Mesenchymal stem cell (in vitro differentiated cells and primary cell): Measurements from ENCODE around the gene KIF6.
A peak's percentile ranks its signal among the peaks of the same experiment; 100 is the strongest.

Source experiments
- DNase-seq: peaks from one replicate; pipeline ENCODE4 v3.0.0-alpha.2; 2013
- H2AFZ ChIP-seq: one replicate; pipeline ENCODE4 v1.6.1; 2013; ENCODE audit warnings: low read depth, mild to moderate bottlenecking, control low read depth, inconsistent platforms, low read length, moderate library complexity
- H2AK5ac ChIP-seq: 2 replicates; pipeline ENCODE4 v1.6.1; 2013; ENCODE audit warnings: low read length, moderate library complexity, mild to moderate bottlenecking, inconsistent platforms; ENCODE audit not compliant: severe bottlenecking
- H2BK120ac ChIP-seq: one replicate; pipeline ENCODE4 v1.6.1; 2013; ENCODE audit warnings: low read depth, mild to moderate bottlenecking, inconsistent platforms, low read length, moderate library complexity
- H2BK12ac ChIP-seq, 2 experiments: one replicate each; pipeline ENCODE4 v1.6.1; 2013; ENCODE audit warnings: inconsistent platforms in 2 of 2, low read length in 2 of 2, mild to moderate bottlenecking in 2 of 2, moderate library complexity in 2 of 2, control low read depth in 1 of 2
- H2BK15ac ChIP-seq: one replicate; pipeline ENCODE4 v1.6.1; 2013; ENCODE audit warnings: mild to moderate bottlenecking, low read depth, inconsistent platforms; ENCODE audit not compliant: poor library complexity, severe bottlenecking
- H2BK5ac ChIP-seq: 2 replicates; pipeline ENCODE4 v1.6.1; 2013; ENCODE audit warnings: low read depth, mild to moderate bottlenecking, low read length, control low read depth, inconsistent platforms; ENCODE audit not compliant: poor library complexity, severe bottlenecking
- H3K14ac ChIP-seq, 2 experiments: one replicate each; pipeline ENCODE4 v1.6.1; 2013; ENCODE audit warnings: inconsistent platforms in 2 of 2, low read length in 2 of 2, control low read depth in 1 of 2, mild to moderate bottlenecking in 1 of 2, moderate library complexity in 1 of 2
- H3K18ac ChIP-seq, 2 experiments: one replicate each; pipeline ENCODE4 v1.6.1; 2013; ENCODE audit warnings: inconsistent platforms in 2 of 2, low read length in 2 of 2, control low read depth in 1 of 2, low read depth in 1 of 2, mild to moderate bottlenecking in 1 of 2
- H3K23ac ChIP-seq, 2 experiments: one replicate each; pipeline ENCODE4 v1.6.1; 2013; ENCODE audit warnings: inconsistent platforms in 2 of 2, low read length in 2 of 2, mild to moderate bottlenecking in 2 of 2, moderate library complexity in 2 of 2, control low read depth in 1 of 2
- H3K27ac ChIP-seq: 2 replicates; pipeline ENCODE4 v1.5.1; 2013; ENCODE audit warnings: mild to moderate bottlenecking, moderate library complexity, low read length, control low read depth, inconsistent platforms; ENCODE audit not compliant: poor library complexity, severe bottlenecking
- H3K27me3 ChIP-seq, 2 experiments: 2 replicates each; pipeline versions ENCODE4 v1.6.1 to v1.7.0; 2013; ENCODE audit warnings: low read length in 2 of 2, mild to moderate bottlenecking in 2 of 2, moderate library complexity in 2 of 2, control low read depth in 1 of 2, inconsistent platforms in 1 of 2; ENCODE audit not compliant: control insufficient read depth in 1 of 2, insufficient read depth in 1 of 2
- H3K36me3 ChIP-seq, 2 experiments: 2 replicates each; pipeline versions ENCODE4 v1.6.1 to v1.7.0; 2013; ENCODE audit warnings: low read length in 2 of 2, control low read depth in 1 of 2, inconsistent platforms in 1 of 2, low read depth in 1 of 2, mild to moderate bottlenecking in 1 of 2; ENCODE audit not compliant: insufficient read depth in 2 of 2, control insufficient read depth in 1 of 2
- H3K4ac ChIP-seq, 2 experiments: one replicate each; pipeline ENCODE4 v1.6.1; 2013; ENCODE audit warnings: inconsistent platforms in 2 of 2, low read length in 2 of 2, mild to moderate bottlenecking in 2 of 2, moderate library complexity in 2 of 2, control low read depth in 1 of 2, low read depth in 1 of 2
- H3K4me1 ChIP-seq: 2 replicates; pipeline ENCODE4 v1.6.1; 2013; ENCODE audit warnings: low read depth, low read length, control low read depth; ENCODE audit not compliant: control insufficient read depth, insufficient read depth
- H3K4me2 ChIP-seq: 2 replicates; pipeline ENCODE4 v1.6.1; 2013; ENCODE audit warnings: low read length, mild to moderate bottlenecking, inconsistent platforms; ENCODE audit not compliant: poor library complexity, severe bottlenecking
- H3K4me3 ChIP-seq, 2 experiments: 2 replicates each; pipeline versions ENCODE4 v1.5.1 to v1.7.0; 2013; ENCODE audit warnings: low read length in 2 of 2, mild to moderate bottlenecking in 2 of 2, control low read depth in 1 of 2, low read depth in 1 of 2; ENCODE audit not compliant: insufficient read depth in 1 of 2
- H3K79me1 ChIP-seq: replicated peaks from 2 replicates; pipeline ENCODE4 v1.6.1; 2013; ENCODE audit warnings: mild to moderate bottlenecking, control low read depth, low read length, inconsistent platforms; ENCODE audit not compliant: poor library complexity, severe bottlenecking
- H3K9ac ChIP-seq: 2 replicates; pipeline ENCODE4 v1.7.0; 2013; ENCODE audit warnings: mild to moderate bottlenecking, low read length, moderate library complexity
- H3K9me3 ChIP-seq: 2 replicates; pipeline ENCODE4 v1.7.0; 2013; ENCODE audit warnings: mild to moderate bottlenecking, low read length; ENCODE audit not compliant: control insufficient read depth
- H4K8ac ChIP-seq: one replicate; pipeline ENCODE4 v1.6.1; 2013; ENCODE audit warnings: inconsistent platforms, mild to moderate bottlenecking, low read length, moderate library complexity
- H4K91ac ChIP-seq: one replicate; pipeline ENCODE4 v1.6.1; 2013; ENCODE audit warnings: mild to moderate bottlenecking, low read length, inconsistent platforms
- WGBS: methylation state at CpG from one replicate; pipeline ENCODE4 v1.1.7; 2013; ENCODE audit warnings: mixed read lengths; 5-methylcytosine and 5-hydroxymethylcytosine counted together

Gene KIF6

GRCh38 chr6:39378175-39378959 is 346.8 kb downstream of the KIF6 start:
- Histone ChIP-seq H3K79me1 (no peaks in the 10 kb centered on the region), H2BK5ac (no peak overlapping the region), H3K36me3 (no peaks in the 10 kb centered on the region), H3K14ac (peak overlapping the region in 1 of 2 experiments; percentile 0), H2BK120ac (peak overlapping the region; percentile 84), H4K8ac (peak overlapping the region; percentile 45), H3K27me3 (peaks cover 0 to 10% of the 10 kb centered on the region in 2 experiments), H2AFZ (no peak overlapping the region), H3K4me1 (peaks cover 2% of the 10 kb centered on the region), H4K91ac (peak overlapping the region; percentile 78), H3K18ac (peak overlapping the region; percentile 16 to 43), H3K4me3 (no peak overlapping the region), H3K23ac (no peak overlapping the region), H3K27ac (no peak overlapping the region), H3K4ac (peak overlapping the region in 1 of 2 experiments; percentile 42), H2AK5ac (no peak overlapping the region), H2BK15ac (peak overlapping the region; percentile 61), H3K9me3 (peaks cover 1% of the 10 kb centered on the region), H3K4me2 (no peak overlapping the region), H3K9ac (no peak overlapping the region), H2BK12ac (peak overlapping the region; percentile 44 to 59)
- 87% methylated on average over 9 of the region's 10 CpGs for WGBS
- no peak for DNase-seq

DNA sequence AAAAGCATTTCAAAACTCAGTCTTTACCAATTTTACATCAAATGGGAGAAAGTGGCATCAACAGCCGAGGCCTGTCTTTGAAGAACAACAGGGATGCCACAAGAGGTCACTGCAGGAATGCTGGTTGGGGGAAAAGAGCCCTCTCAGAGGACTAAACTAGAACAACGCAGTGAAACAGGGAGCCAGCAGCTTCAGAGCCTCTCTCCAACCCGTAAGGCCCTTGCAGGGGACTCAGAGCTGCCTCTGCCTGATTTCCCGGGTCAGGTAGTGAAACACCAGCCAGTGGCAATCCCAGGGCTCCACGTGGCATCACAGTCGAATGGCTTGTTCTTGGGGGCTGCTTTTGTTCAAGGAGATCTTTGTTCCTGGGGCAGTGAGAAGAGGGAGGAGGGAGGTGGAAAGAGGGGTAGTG is 347.7 kb downstream of the KIF6 start:
- no peak overlapping the region for H2AK5ac ChIP-seq
- peaks cover 2% of the 10 kb centered on the region for H3K4me1 ChIP-seq
- H2BK15ac ChIP-seq = no peak overlapping the region
- H3K9me3 ChIP-seq = no peaks in the 10 kb centered on the region
- H3K9ac ChIP-seq = peak overlapping the region; percentile 61
- 10% methylated on average over 6 of the region's 6 CpGs for WGBS
- H3K4me3 ChIP-seq = no peak overlapping the region
- peak overlapping the region; percentile 72 for H4K8ac ChIP-seq
- H3K18ac ChIP-seq = peak overlapping the region in 1 of 2 experiments; percentile 61
- no peak overlapping the region for H3K4me2 ChIP-seq
- H2AFZ ChIP-seq = no peak overlapping the region
- H4K91ac ChIP-seq = no peak overlapping the region
- no peak overlapping the region for H2BK5ac ChIP-seq
- no peaks in the 10 kb centered on the region for H3K36me3 ChIP-seq
- no peak overlapping the region for H3K27ac ChIP-seq
- peak overlapping the region in 1 of 2 experiments; percentile 92 for H2BK12ac ChIP-seq
- peak overlapping the region in 1 of 2 experiments; percentile 33 for H3K4ac ChIP-seq
- H3K79me1 ChIP-seq = no peaks in the 10 kb centered on the region
- H3K27me3 ChIP-seq = peaks cover 0 to 10% of the 10 kb centered on the region in 2 experiments
- peak overlapping the region in 1 of 2 experiments; percentile 34 for H3K23ac ChIP-seq
- H2BK120ac ChIP-seq = no peak overlapping the region
- DNase-seq = peak; percentile 85
- H3K14ac ChIP-seq = no peak overlapping the region

GRCh38 chr6:39375405-39375804 is 349.8 kb downstream of the KIF6 start:
- WGBS = 83% methylated on average over 3 of the region's 3 CpGs
- Histone ChIP-seq H3K27me3 (peaks cover 0 to 10% of the 10 kb centered on the region in 2 experiments), H3K14ac (no peak overlapping the region)

DNA sequence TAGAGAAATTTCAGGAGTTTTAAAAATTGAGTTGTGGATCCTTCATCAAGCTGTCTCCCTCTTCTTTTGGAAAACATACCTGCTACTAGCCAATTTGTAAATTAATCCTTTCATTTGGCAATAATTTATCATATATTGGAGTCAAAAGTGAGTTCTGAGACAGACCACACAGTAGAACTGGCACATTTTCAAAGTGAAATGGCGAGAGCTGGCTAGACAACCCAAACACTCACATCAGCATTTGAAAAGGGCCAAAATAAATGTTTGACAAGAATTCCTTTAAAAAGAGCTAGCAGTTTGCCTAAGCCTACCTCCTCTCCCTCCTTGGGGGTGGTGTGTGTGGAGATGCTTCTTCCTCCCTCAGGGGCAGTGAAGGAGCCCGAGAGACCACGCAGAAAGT is 354.8 kb downstream of the KIF6 start:
- H2BK5ac ChIP-seq = no peak overlapping the region
- no peak overlapping the region for H3K4me2 ChIP-seq
- peaks cover 7% of the 10 kb centered on the region for H3K4me1 ChIP-seq
- H3K79me1 ChIP-seq = no peaks in the 10 kb centered on the region
- H3K14ac ChIP-seq = no peak overlapping the region
- H3K27me3 ChIP-seq = no peaks in the 10 kb centered on the region
- no peak overlapping the region for H4K8ac ChIP-seq
- no peak overlapping the region for H3K23ac ChIP-seq
- H3K27ac ChIP-seq = no peak overlapping the region
- no peak overlapping the region for H3K4me3 ChIP-seq
- no peak overlapping the region for H3K18ac ChIP-seq
- no peak overlapping the region for H3K4ac ChIP-seq
- H2AK5ac ChIP-seq = no peak overlapping the region
- H3K9ac ChIP-seq = no peak overlapping the region
- WGBS = 100% methylated on average over 3 of the region's 3 CpGs
- no peak overlapping the region for H2BK120ac ChIP-seq
- no peak overlapping the region for H4K91ac ChIP-seq
- no peak overlapping the region for H2BK12ac ChIP-seq
- no peak for DNase-seq
- no peak overlapping the region for H2BK15ac ChIP-seq
- H2AFZ ChIP-seq = no peak overlapping the region
- no peaks in the 10 kb centered on the region for H3K9me3 ChIP-seq
- no peaks in the 10 kb centered on the region for H3K36me3 ChIP-seq

More at GRCh38 chr6:39375405-39375804, 349.8 kb downstream of the KIF6 start:
- H4K91ac ChIP-seq = no peak overlapping the region
- no peak overlapping the region for H2BK15ac ChIP-seq
- no peak overlapping the region for H2BK12ac ChIP-seq
- DNase-seq = no peak
- H3K23ac ChIP-seq = no peak overlapping the region
- H3K36me3 ChIP-seq = no peaks in the 10 kb centered on the region
- no peak overlapping the region for H2AK5ac ChIP-seq
- no peak overlapping the region for H3K9ac ChIP-seq
- H4K8ac ChIP-seq = no peak overlapping the region
- no peak overlapping the region for H3K27ac ChIP-seq
- H3K4ac ChIP-seq = no peak overlapping the region
- H2AFZ ChIP-seq = no peak overlapping the region
- H3K79me1 ChIP-seq = no peaks in the 10 kb centered on the region
- no peaks in the 10 kb centered on the region for H3K9me3 ChIP-seq
- H3K4me1 ChIP-seq = peaks cover 2% of the 10 kb centered on the region
- no peak overlapping the region for H3K4me2 ChIP-seq
- H2BK120ac ChIP-seq = no peak overlapping the region
- no peak overlapping the region for H3K18ac ChIP-seq
- no peak overlapping the region for H3K4me3 ChIP-seq
- no peak overlapping the region for H2BK5ac ChIP-seq
